B cell (primary cell): ENCODE results near the gene IL11. TPM values are rescaled to one million over a fixed set of nuclear protein-coding genes. Genes with fewer than 3 reads are reported as not detected.

ENCODE experiments used
- ATAC-seq: fragments of 200-7000 bp; cut with Tn5 transposase; one replicate; pipeline ENCODE4 v1.10.0; 2021; ENCODE audit warnings: low read depth, mild to moderate bottlenecking, moderate number of reproducible peaks, moderate library complexity
- CTCF ChIA-PET: fragments of 350-600 bp; sonication (Branson Sonifier 250); formaldehyde crosslinking; loops from one replicate; lab custom pipeline; 2021; ENCODE audit warnings: antibody characterized with exemption, inconsistent platforms; lab: Charles Lee
- POLR2A ChIA-PET: fragments of 350-600 bp; sonication (Branson Sonifier 250); formaldehyde crosslinking; loops from one replicate; lab custom pipeline; 2021; ENCODE audit warnings: antibody characterized with exemption; lab: Charles Lee
- DNase-seq: peaks from one replicate; pipeline ENCODE4 v3.0.0; 2013
- H2AFZ ChIP-seq: 2 replicates; pipeline ENCODE4 v1.6.1; 2012; ENCODE audit warnings: mild to moderate bottlenecking, low read depth, low read length; ENCODE audit not compliant: insufficient read depth, poor library complexity, severe bottlenecking
- H3K27ac ChIP-seq, 2 donors: 1 replicate in 1 of 2; 2 replicates in 1 of 2; pipeline ENCODE4 v1.5.1; 2012 to 2013; ENCODE audit warnings: low read length in 2 of 2, mild to moderate bottlenecking in 2 of 2, moderate library complexity in 1 of 2
- H3K27me3 ChIP-seq, 4 experiments: fragments of 200-600 bp in 1 of 4; sonication (generic) in 1 of 4; replicated peaks in 1 of 4; 1 replicate in 2 of 4; 2 replicates in 2 of 4; pipeline versions ENCODE4 v1.6.1 to v1.7.0; 2013 to 2016; ENCODE audit warnings: low read length in 3 of 4, mild to moderate bottlenecking in 2 of 4, mixed read lengths in 1 of 4, moderate library complexity in 1 of 4; ENCODE audit not compliant: insufficient read depth in 4 of 4, control insufficient read depth in 3 of 4; ENCODE audit errors: control extremely low read depth in 1 of 4
- H3K36me3 ChIP-seq, 2 experiments: replicated peaks in 1 of 2; 1 replicate in 1 of 2; 2 replicates in 1 of 2; pipeline versions ENCODE4 v1.6.1 to v1.7.1; 2013; ENCODE audit warnings: low read length in 1 of 2; ENCODE audit not compliant: insufficient read depth in 2 of 2, control insufficient read depth in 1 of 2; ENCODE audit errors: control extremely low read depth in 1 of 2, extremely low read depth in 1 of 2
- H3K4me1 ChIP-seq, 2 donors: fragments of 200-600 bp in 1 of 2; sonication (generic) in 1 of 2; 1 replicate in 1 of 2; 2 replicates in 1 of 2; pipeline versions ENCODE4 v1.5.1 to v1.6.1; 2013 to 2017; ENCODE audit warnings: low read length in 2 of 2; ENCODE audit not compliant: control insufficient read depth in 2 of 2, insufficient read depth in 2 of 2
- H3K4me2 ChIP-seq: replicated peaks from 2 replicates; pipeline ENCODE3; 2012; ENCODE audit warnings: mild to moderate bottlenecking, low read depth, low read length; ENCODE audit not compliant: poor library complexity, severe bottlenecking
- H3K4me3 ChIP-seq, 5 experiments: fragments of 200-600 bp in 1 of 5; sonication (generic) in 1 of 5; 1 replicate in 3 of 5; 2 replicates in 2 of 5; pipeline versions ENCODE4 v1.5.1 to v1.7.0; 2011 to 2016; ENCODE audit warnings: low read length in 4 of 5, mild to moderate bottlenecking in 4 of 5, low read depth in 2 of 5, control low read depth in 1 of 5, moderate library complexity in 1 of 5; ENCODE audit not compliant: insufficient read depth in 1 of 5; ENCODE audit errors: control extremely low read depth in 1 of 5, extremely low read depth in 1 of 5
- H3K79me2 ChIP-seq: fragments of 200-600 bp; sonication (generic); one replicate; pipeline ENCODE4 v1.6.0; 2016; ENCODE audit warnings: low read length; ENCODE audit not compliant: control insufficient read depth, insufficient read depth
- H3K9ac ChIP-seq: fragments of 200-600 bp; sonication (generic); 2 replicates; pipeline ENCODE4 v1.6.1; 2017; ENCODE audit warnings: mild to moderate bottlenecking, low read length, moderate library complexity
- H3K9me3 ChIP-seq, 3 donors: one replicate each; pipeline versions ENCODE4 v1.6.1 to v1.7.1; 2013; ENCODE audit warnings: low read length in 2 of 3; ENCODE audit not compliant: control insufficient read depth in 2 of 3, insufficient read depth in 1 of 3; ENCODE audit errors: control extremely low read depth in 1 of 3
- H4K20me1 ChIP-seq: 2 replicates; pipeline ENCODE4 v1.6.0; 2012; ENCODE audit warnings: mild to moderate bottlenecking, low read length; ENCODE audit not compliant: insufficient read depth, control insufficient read depth, poor library complexity, severe bottlenecking
- H3K27ac Mint-ChIP-seq: one replicate; pipeline ENCODE4 v1.8.0; 2021; ENCODE audit warnings: mixed read lengths
- H3K27me3 Mint-ChIP-seq: one replicate; pipeline ENCODE4 v1.8.0; 2021; ENCODE audit warnings: mixed read lengths
- H3K4me1 Mint-ChIP-seq: one replicate; pipeline ENCODE4 v1.8.0; 2021; ENCODE audit warnings: mixed read lengths
- H3K4me3 Mint-ChIP-seq: one replicate; pipeline ENCODE4 v1.8.0; 2021; ENCODE audit warnings: mixed read lengths
- H3K9me3 Mint-ChIP-seq: one replicate; pipeline ENCODE4 v1.8.0; 2022; ENCODE audit warnings: mixed read lengths; ENCODE audit not compliant: insufficient read depth
- EZH2 ChIP-seq: IDR thresholded peaks from 2 replicates; pipeline ENCODE4 v1.6.1; 2012; ENCODE audit warnings: borderline replicate concordance, low read depth, mild to moderate bottlenecking, moderate library complexity, low read length; ENCODE audit not compliant: insufficient read depth, poor library complexity, severe bottlenecking
- WGBS: methylation state at CpG from one replicate; pipeline ENCODE4 v1.1.5; 2013; ENCODE audit warnings: missing lambda C conversion rate; ENCODE audit not compliant: insufficient coverage; 5-methylcytosine and 5-hydroxymethylcytosine counted together
- intact Hi-C: fragments of 100-400 bp; cut with micrococcal nuclease; formaldehyde crosslinking; loops from one replicate; pipeline ENCODE4 v1.10.0; 2022
- polyA plus RNA-seq: library from polyadenylated mRNA; depleted of rRNA; stranded (reverse); fragments of >200 nt; gene quantifications from 2 replicates; pipeline ENCODE4 v1.2.3, GENCODE V29; 2012
- total RNA-seq, 2 donors: library from RNA; stranded (reverse); fragments of 120-200 nt in 1 of 2; gene quantifications; 1 replicate in 1 of 2; 2 replicates in 1 of 2; pipeline versions ENCODE4 v1.2.3 to v1.2.4, GENCODE V29; 2013 to 2022
- TF ChIP-seq, protein P1 (sequence below): fragments of 200-600 bp; IDR thresholded peaks from one replicate; pipeline ENCODE4 v1.8.0; 2022; ENCODE audit warnings: antibody characterized with exemption, mild to moderate bottlenecking

Gene IL11
- total and polyA plus RNA-seq, 2 donors (not counting 1 experiment from before 2014, with no cell fraction given) = not detected

DNA sequence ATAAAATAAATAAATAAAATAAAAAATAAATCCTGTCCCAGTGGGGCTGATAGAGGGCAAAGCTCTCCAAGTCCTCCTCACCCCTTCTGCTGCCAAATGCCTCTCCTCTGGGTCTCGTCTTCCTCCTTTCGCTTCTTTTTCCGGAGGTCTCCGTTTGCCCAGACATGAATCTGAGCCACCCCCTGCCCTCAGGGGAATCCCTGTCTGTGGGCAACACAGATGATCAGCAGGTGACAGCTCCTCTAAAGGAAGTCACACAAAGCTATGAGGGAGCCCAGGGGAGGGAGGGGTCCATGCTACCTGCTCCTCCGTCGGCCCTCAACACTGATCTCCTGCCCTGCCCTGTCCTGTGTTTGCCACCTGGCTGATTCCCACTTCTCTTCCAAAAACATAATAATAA is 45.6 kb downstream of the IL11 start:
- Histone ChIP-seq H3K27me3 (peaks cover 0 to 10% (median 1%) of the 10 kb centered on the region in 4 experiments), H3K4me3 (no peak overlapping the region), H3K9me3 (peaks cover 0 to 4% (median 0%) of the 10 kb centered on the region in 3 donors), H3K4me2 (no peak overlapping the region), H2AFZ (no peak overlapping the region), H3K36me3 (no peaks in the 10 kb centered on the region), H3K4me1 (peaks cover 0 to 4% of the 10 kb centered on the region in 2 donors), H4K20me1 (no peaks in the 10 kb centered on the region), H3K9ac (no peak overlapping the region), H3K79me2 (no peaks in the 10 kb centered on the region), H3K27ac (no peak overlapping the region)
- no peak overlapping the region for H3K27ac Mint-ChIP-seq
- ATAC-seq (no peak), DNase-seq (no peak)
- intact Hi-C loops = no loop called here
- POLR2A ChIA-PET = no interaction called here
- WGBS = 58% methylated on average over 2 of the region's 6 CpGs
- H3K9me3 Mint-ChIP-seq = no peaks in the 10 kb centered on the region
- no peak for TF ChIP-seq EZH2
- TF ChIP-seq, protein P1, sequence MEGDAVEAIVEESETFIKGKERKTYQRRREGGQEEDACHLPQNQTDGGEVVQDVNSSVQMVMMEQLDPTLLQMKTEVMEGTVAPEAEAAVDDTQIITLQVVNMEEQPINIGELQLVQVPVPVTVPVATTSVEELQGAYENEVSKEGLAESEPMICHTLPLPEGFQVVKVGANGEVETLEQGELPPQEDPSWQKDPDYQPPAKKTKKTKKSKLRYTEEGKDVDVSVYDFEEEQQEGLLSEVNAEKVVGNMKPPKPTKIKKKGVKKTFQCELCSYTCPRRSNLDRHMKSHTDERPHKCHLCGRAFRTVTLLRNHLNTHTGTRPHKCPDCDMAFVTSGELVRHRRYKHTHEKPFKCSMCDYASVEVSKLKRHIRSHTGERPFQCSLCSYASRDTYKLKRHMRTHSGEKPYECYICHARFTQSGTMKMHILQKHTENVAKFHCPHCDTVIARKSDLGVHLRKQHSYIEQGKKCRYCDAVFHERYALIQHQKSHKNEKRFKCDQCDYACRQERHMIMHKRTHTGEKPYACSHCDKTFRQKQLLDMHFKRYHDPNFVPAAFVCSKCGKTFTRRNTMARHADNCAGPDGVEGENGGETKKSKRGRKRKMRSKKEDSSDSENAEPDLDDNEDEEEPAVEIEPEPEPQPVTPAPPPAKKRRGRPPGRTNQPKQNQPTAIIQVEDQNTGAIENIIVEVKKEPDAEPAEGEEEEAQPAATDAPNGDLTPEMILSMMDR = no peak
- no peak overlapping the region for H3K4me3 Mint-ChIP-seq
- CTCF ChIA-PET = no interaction called here
- peaks cover 37% of the 10 kb centered on the region for H3K27me3 Mint-ChIP-seq
- H3K4me1 Mint-ChIP-seq = no peaks in the 10 kb centered on the region

- H3K27me3 ChIP-seq = peaks cover 0 to 10% (median 1%) of the 10 kb centered on the region in 4 experiments
- no peak overlapping the region for H3K4me3 ChIP-seq
- no peak overlapping the region for H3K9ac ChIP-seq
- H3K79me2 ChIP-seq = no peaks in the 10 kb centered on the region
- no peaks in the 10 kb centered on the region for H3K36me3 ChIP-seq
- 49% methylated on average over 11 of the region's 12 CpGs for WGBS
- H2AFZ ChIP-seq = no peak overlapping the region
- Mint-ChIP-seq H3K27me3 (peaks cover 26% of the 10 kb centered on the region), H3K4me1 (no peaks in the 10 kb centered on the region), H3K27ac (no peak overlapping the region), H3K4me3 (no peak overlapping the region), H3K9me3 (no peaks in the 10 kb centered on the region)
- POLR2A ChIA-PET = no interaction called here
- peaks cover 0 to 4% (median 0%) of the 10 kb centered on the region in 3 donors for H3K9me3 ChIP-seq
- no peak overlapping the region for H3K4me2 ChIP-seq
- TF ChIP-seq EZH2 = no peak
- TF ChIP-seq, protein P1 = no peak
- CTCF ChIA-PET = no interaction called here
- peaks cover 0 to 4% of the 10 kb centered on the region in 2 donors for H3K4me1 ChIP-seq
- no peak for DNase-seq
- no peak for ATAC-seq
- intact Hi-C loops = no loop called here
- H3K27ac ChIP-seq = no peak overlapping the region
- no peaks in the 10 kb centered on the region for H4K20me1 ChIP-seq
Measured at GRCh38 chr19:55322204-55322885, 47.9 kb downstream of the IL11 start.
